GM18870 (cell line): Measurements from ENCODE around the gene GPR22.

ENCODE experiments used
- ATAC-seq: cut with Tn5 transposase; IDR thresholded peaks from one replicate; pipeline ENCODE4 v1.9.1; 2021; ENCODE audit warnings: moderate library complexity; ENCODE audit not compliant: unreplicated experiment

The GPR22 gene

DNA sequence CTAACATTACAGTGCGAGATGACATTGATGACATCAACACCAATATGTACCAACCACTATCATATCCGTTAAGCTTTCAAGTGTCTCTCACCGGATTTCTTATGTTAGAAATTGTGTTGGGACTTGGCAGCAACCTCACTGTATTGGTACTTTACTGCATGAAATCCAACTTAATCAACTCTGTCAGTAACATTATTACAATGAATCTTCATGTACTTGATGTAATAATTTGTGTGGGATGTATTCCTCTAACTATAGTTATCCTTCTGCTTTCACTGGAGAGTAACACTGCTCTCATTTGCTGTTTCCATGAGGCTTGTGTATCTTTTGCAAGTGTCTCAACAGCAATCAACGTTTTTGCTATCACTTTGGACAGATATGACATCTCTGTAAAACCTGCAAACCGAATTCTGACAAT lies 4.3 kb downstream of the GPR22 start:
- no peak for ATAC-seq

DNA sequence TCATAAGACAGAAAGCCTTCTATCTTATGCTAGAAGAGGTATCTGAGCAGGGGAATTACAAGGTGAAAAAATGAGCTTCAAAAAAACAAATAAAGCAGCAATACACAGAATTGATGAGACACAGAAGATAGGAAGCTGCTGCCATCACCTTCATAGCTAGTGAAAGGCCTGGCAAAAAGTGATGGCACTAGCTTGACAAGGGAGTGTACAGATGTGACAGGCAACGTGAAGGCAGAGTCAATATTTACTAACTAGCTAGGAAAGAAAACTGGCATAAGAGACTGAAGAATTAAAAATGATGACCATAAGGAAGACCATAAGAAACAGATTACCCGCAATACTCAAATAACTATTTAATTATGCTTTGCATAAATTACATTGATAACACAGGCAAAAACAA lies 9.4 kb downstream of the GPR22 start:
- ATAC-seq, result no peak

DNA sequence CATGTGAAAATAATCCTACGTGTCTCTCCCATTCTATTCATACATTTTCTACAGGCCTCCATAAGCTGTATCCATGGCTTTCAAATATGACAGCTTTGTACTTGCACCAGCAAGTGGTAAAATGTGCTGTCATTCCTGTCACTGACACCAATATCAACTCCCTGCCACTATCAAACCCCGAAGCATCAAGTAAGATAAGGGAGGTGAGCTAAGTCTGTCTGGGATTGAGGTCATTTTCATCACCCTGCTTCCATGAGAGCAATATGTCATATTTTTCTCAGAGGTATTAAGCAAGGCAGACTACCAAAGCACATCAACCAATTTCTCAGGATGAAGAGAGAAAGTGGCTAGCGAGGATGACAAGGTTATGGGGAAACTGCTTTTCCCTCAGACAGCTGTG lies 11.1 kb downstream of the GPR22 start:
- no peak for ATAC-seq

DNA sequence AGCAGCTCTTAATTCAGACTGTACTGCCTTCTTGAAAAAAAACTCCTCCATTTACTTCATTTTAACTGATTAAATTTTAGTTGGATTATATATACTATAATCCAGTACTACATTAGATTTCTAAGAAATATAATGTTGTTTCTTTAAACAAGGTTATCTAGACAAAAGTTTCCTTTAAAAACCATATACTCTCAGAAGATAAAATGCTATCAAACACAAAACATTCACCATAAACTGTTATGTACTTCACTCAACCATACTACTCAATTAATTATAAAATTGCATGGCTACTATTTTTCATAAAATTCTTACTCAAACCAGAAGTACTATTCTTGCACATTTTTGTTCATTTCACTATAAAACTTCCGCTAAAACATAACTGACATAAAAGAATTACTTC lies 12.7 kb downstream of the GPR22 start:
- no peak for ATAC-seq

DNA sequence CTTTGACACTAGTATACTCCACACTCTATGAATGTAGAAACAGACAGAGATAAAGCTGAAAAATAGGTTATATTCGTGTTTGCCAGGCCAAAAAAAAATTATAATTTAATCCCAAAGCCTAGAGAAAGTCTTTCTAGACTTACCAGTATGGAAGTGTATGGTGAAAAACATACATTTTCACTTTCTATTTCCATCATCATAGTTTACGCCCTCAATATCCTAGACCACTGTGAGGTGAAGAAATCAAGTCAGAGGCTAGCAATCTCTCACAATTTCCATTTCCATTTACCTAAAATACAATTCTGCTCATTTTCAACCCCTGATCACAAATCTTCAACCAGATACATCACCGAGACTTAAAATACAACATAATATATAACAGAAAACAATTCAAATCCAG lies 16.2 kb downstream of the GPR22 start:
- ATAC-seq, result no peak

DNA sequence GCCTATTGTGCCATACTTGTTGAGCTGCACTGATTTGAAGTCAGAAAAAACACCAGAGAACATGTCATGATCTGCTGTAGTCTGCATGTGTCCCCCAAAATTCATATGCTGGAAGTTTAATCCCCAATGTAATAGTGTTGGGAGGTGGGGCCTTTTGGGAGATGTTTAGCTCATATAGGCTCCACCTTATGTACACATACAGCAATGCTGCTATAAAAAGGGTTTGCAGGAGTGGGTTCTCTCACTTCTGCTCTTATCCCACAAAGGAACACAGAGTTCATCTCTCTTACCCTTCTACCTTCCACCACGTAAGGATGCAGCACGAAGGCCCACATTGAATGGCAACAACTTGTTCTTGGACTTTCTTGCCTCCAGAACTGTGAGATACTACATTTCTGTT lies 23.0 kb downstream of the GPR22 start:
- no peak for ATAC-seq

DNA sequence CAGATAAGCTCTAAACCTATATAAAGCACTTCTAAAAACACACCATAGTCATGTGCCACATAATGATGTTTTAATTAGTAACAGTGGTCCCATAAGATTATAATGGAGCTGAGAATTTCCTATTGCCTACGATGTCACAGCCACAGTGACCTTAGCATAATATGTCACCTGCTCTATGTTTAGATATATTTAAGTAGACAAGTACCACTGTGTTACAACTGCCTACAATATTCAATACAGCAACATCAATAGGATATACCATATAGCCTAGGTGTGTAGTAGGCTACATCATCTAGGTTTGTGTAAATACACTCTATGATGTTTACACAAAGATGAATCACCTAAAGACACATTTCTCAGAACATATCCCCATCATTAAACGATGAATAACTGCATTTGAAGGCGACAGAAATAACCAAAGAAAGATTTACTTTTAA lies 24.5 kb downstream of the GPR22 start:
- no peak for ATAC-seq

DNA sequence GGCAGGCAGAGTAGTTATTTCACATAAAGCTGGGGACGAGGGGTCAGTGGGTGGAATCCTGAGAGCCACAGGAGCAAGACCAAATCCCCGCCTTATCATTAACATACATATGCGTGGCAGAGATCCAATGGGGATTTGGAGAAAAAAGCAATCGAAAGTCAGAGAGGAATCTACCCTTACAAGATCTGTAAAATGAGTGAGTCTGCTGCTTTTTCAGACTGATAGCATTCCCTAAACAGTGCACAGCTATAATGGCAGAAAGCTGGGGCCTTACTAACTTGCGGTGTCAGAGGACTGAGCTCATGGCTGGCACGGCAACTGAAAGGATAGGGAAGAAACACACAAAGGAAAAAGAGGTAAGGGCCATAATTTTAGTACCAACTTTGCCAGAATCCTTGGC lies 25.0 kb downstream of the GPR22 start:
- no peak for ATAC-seq

DNA sequence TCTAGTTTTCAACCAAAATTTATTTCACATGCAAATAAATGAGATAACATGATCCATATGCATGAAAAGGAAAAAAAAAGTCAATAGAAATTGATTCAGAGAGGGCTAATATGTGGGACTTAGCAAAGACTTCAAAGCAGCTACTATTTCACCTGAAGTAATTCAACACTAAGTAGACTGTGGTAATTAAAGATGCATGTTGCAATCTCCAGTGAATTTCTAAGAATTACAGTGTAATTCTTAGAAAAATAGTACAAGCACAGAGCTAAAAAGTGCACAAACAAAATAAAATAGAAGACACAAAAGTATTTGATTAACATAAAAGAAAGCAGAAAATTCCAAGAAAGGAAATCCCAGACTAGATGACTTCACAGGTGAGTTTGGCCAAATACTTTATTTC lies 25.7 kb downstream of the GPR22 start:
- no peak for ATAC-seq

DNA sequence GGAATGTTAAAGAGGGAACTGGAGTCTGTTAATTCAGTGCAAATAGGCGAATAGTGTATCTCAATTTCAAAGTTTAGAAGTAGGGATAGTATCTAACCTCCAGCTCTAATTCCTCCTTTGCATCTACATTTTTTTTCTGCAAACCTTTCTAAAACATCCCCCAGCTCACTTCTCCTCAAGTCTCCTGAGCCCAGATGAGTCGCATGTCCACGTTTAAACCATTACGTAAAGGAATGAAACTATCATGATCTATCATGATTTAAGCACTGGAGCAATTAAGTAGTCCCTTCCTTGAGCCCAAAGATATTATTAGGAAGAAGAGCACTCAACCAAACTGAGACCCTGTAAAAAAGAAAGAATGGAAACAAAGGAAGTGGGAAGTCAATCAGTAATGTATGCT lies 29.9 kb downstream of the GPR22 start:
- no peak for ATAC-seq

DNA sequence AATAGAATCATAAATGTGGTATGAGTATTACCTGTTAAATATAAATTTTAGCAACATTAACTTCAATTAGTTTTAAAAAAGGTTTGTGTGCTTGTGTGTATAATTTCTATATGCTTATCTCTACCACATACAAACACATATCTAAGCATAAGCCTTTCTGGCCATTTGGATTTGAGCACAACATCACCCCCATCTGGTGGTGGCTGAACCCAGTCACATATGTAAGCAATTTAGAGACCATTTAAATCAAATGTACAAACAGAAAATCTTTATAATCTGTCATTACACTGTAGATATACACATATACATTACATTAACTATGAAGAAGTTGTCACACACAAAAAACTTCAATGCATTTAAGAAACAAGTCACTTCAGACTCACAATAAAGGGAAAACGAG lies 31.7 kb downstream of the GPR22 start:
- no peak for ATAC-seq

DNA sequence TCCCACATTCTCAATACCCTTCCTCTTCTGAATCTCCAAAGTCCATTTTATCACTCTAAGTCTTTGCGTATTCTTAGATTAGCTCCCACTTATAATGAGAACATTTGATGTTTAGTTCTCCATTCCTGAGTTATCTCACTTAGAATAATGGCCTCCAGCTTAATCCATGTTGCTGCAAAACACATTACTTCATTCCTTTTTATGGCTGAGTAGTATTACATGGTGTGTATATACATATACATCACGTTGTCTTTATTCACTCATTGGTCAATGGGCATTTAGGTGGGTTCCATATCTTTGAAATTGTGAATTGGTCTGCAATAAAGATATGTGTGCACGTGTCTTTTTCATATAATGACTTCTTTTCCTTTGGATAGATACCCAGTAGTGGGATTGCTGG lies 32.3 kb downstream of the GPR22 start:
- ATAC-seq, result no peak

DNA sequence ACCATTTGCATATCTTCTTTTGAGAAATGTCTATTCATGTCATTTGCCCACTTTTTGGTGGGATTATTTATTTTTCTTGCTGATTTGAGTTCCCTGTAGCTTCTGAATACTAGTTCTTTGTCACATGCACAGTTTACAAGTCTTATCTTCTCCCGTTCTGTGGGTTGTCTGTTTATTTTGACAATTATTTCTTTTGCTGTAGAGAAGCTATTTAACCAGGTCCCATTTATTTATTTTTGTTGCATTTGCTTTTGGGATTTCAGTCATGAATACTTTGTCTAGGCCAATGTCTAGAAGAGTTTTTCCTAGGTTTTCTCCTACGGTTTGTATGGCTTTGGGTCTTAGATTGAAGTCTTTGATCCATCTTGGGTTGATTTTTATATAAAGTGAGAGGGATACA lies 32.9 kb downstream of the GPR22 start:
- ATAC-seq, result no peak

DNA sequence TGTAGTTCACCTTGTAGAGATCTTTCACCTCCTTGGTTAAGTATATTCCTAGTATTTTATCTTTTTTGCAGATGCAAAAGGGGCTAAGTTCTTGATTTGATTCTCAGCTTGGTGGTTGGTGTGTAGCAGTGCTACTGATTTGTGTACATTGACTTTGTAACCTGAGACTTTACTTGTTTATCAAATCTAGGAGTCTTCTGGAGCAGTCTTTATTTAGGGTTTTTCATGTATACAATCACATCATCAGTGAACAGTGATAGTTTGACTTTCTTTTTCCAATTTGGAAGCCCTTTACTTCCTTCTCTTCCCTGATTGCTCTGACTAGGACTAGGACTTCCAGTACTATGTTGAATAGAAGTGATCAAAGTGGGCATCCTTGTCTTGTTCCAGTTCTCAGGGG lies 33.8 kb downstream of the GPR22 start:
- ATAC-seq, result no peak

DNA sequence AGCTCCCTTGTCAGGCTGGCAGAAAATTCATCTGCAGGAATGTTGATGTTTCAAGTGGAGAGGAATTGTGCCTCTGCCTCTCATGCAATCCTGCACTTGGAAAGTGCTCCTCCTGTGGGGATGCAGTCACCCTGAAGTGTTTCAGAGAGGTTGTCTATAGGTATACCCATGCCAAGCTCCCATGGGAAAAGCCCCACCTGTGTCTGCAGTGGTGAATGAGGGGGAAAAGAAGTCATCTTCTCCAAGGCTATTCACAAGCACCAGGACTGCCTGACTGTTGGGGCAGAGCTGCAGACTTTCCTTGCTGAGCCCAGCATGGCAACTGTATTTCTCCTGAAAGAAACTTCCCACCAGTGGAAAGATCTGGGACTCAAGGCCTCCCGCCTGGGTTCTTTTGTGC lies 35.5 kb downstream of the GPR22 start:
- ATAC-seq, result no peak

DNA sequence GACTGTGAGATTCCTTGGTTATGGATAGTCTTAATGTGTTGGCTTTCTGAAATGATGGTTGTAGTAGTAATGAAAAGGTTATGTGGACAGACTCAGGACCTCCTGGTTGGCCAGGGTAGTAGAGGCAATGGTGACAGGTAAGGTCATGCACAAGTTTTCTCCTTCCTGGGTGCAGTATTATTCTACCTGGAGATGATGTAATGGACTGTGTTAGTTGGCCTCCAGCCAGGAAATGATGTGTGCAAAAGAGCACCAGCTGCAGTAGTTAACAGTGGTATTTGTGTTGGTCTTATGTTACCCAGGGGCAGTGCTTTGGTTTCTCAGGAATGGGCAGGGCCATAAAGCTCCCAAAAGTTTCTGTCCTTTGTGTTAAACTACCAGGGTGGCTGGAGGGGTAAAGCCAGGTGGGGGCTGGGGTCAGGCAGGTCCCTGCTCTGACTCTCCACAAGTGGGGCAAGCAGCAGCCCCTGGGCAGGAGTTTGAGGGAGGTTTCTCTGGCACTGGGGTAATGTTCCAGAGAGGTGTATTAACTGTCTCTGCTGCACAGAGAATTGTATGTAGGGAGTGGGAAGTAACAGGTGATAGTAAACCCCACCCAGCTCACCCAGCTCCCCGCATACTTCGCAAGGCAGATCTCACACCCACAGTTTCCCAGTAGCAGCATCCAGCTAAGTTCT lies 36.3 kb downstream of the GPR22 start:
- no peak for ATAC-seq

DNA sequence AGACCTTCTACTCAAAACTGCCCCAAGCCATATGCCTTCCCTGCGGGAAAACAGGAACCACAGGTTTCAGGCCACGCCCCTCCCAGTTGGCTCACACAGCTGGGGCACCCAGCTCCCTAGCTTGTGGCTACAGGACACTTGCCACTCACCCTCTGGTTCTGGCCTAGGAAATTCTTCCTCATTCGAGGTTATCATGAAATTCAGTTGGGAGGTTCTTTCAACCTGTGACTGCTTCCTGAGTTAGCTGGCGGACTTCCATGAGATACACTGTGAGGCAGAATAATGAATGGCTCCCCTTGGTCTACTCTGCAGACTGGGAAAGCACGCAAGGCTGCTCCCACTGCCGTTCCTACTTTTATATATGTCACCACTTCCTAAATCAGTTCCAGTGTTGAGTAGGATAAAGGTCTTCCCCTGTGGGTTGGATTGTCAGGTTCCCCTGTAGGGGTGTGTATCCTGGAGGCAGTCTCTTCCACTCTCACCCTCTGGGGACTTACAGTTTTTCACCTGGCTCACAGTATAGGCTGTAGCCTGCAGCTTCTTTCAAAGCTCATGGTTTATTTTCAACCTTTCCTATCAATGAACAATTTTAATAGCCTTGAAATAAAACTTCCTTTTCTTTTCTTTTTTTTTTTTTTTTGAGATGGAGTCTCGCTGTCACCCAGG lies 37.0 kb downstream of the GPR22 start:
- ATAC-seq, result no peak
